ENCODE data around the gene GCSH.

GCSH gene

GRCh38 chr16:81101702-81102101 lies 5.5 kb upstream of the GCSH start:
- no peak for DNase-seq (ENCODE audit: low read depth)

GRCh38 chr16:81099958-81100357 lies 3.8 kb upstream of the GCSH start:
- no peak for DNase-seq (ENCODE audit: low read depth)

- no peak for DNase-seq (ENCODE audit: low read depth)
These were observed 1.0 kb upstream of the GCSH start for GRCh38 chr16:81097230-81097629.

GRCh38 chr16:81096715-81097208 lies 567 bp upstream of the GCSH start:
- DNase-seq (ENCODE audit: low read depth): no peak

GRCh38 chr16:81095653-81095952 lies 592 bp downstream of the GCSH start:
- DNase-seq (ENCODE audit: low read depth): no peak

- DNase-seq (ENCODE audit: low read depth): no peak
These were observed 1.4 kb downstream of the GCSH start for GRCh38 chr16:81094771-81095251.

- no peak for DNase-seq (ENCODE audit: low read depth)
These were observed 7.4 kb downstream of the GCSH start for GRCh38 chr16:81088836-81089235.

GRCh38 chr16:81081014-81081413 lies 15.2 kb downstream of the GCSH start:
- no peak for DNase-seq (ENCODE audit: low read depth)

GRCh38 chr16:81080233-81080632 lies 16.0 kb downstream of the GCSH start:
- no peak for DNase-seq (ENCODE audit: low read depth)

- DNase-seq (ENCODE audit: low read depth): peak; percentile 94
These were observed 18.9 kb downstream of the GCSH start, which contains the start of gene C16orf46 for GRCh38 chr16:81077076-81077940. TSS of gene C16orf46 (minus strand) at chr16:81077238. CDS start at chr16:81063955, 13,283 bp downstream.

- peak; percentile 92 for DNase-seq (ENCODE audit: low read depth)
These were observed 19.6 kb downstream of the GCSH start for GRCh38 chr16:81076566-81077075.

GRCh38 chr16:81073560-81074330 lies 22.4 kb downstream of the GCSH start:
- no peak for DNase-seq (ENCODE audit: low read depth)

- DNase-seq (ENCODE audit: low read depth): no peak
These were observed 24.4 kb downstream of the GCSH start for GRCh38 chr16:81071805-81072204.

GRCh38 chr16:81070979-81071378 lies 25.2 kb downstream of the GCSH start:
- no peak for DNase-seq (ENCODE audit: low read depth)

GRCh38 chr16:81069063-81069462 lies 27.1 kb downstream of the GCSH start:
- DNase-seq (ENCODE audit: low read depth): no peak

- no peak for DNase-seq (ENCODE audit: low read depth)
These were observed 29.0 kb downstream of the GCSH start for GRCh38 chr16:81067166-81067565.

- DNase-seq (ENCODE audit: low read depth): no peak
These were observed 29.5 kb downstream of the GCSH start for GRCh38 chr16:81066681-81067080.

GRCh38 chr16:81061871-81062608 lies 34.2 kb downstream of the GCSH start:
- no peak for DNase-seq (ENCODE audit: low read depth)

- no peak for DNase-seq (ENCODE audit: low read depth)
These were observed 34.9 kb downstream of the GCSH start for GRCh38 chr16:81061307-81061640.

- DNase-seq (ENCODE audit: low read depth): no peak
These were observed 35.5 kb downstream of the GCSH start for GRCh38 chr16:81060576-81061306.

- DNase-seq (ENCODE audit: low read depth): no peak
These were observed 42.4 kb downstream of the GCSH start for GRCh38 chr16:81053761-81054160.

- DNase-seq (ENCODE audit: low read depth): no peak
These were observed 53.4 kb downstream of the GCSH start for GRCh38 chr16:81042821-81043220.
